K562 (cell line): ENCODE data around the gene ERBB4.

Experiments
- CTCF ChIP-seq, 3 experiments: IDR thresholded peaks in 2 of 3; conservative IDR thresholded peaks in 1 of 3; 2 replicates each; pipeline ENCODE4 v1.5.1; 2011 to 2012; ENCODE audit warnings: low read length in 3 of 3, mild to moderate bottlenecking in 3 of 3, control low read depth in 2 of 3, improper control_type of control experiment in 1 of 3, inconsistent platforms in 1 of 3, low read depth in 1 of 3, mixed read lengths in 1 of 3, moderate library complexity in 1 of 3; ENCODE audit not compliant: insufficient read depth in 2 of 3
- EP300 ChIP-seq: IDR thresholded peaks from 2 replicates; pipeline ENCODE4 v1.6.1; 2012; ENCODE audit warnings: low read length, improper control_type of control experiment
- EZH2 ChIP-seq: IDR thresholded peaks from 2 replicates; pipeline ENCODE4 v1.6.1; 2012; ENCODE audit warnings: low read depth, mild to moderate bottlenecking, inconsistent platforms, low read length, borderline replicate concordance
- GTF2B ChIP-seq: IDR thresholded peaks from 2 replicates; pipeline ENCODE4 v1.6.1; 2011; ENCODE audit not compliant: insufficient read length; ENCODE audit errors: extremely low read depth
- GTF3C2 ChIP-seq: IDR thresholded peaks from 3 replicates; pipeline ENCODE4 v1.6.1; 2011; ENCODE audit warnings: borderline replicate concordance, mild to moderate bottlenecking, moderate library complexity; ENCODE audit not compliant: insufficient read length; ENCODE audit errors: extremely low read depth
- HCFC1 ChIP-seq: IDR thresholded peaks from 2 replicates; pipeline ENCODE4 v1.6.1; 2012; ENCODE audit warnings: low read depth, low read length, improper control_type of control experiment
- HDAC2 ChIP-seq: fragments of 450-650 bp; IDR thresholded peaks from 2 replicates; pipeline ENCODE4 v1.6.1; 2016; ENCODE audit warnings: mild to moderate bottlenecking
- MBD2 ChIP-seq: sonication (generic); IDR thresholded peaks from 2 replicates; pipeline ENCODE4 v1.6.1; 2016; ENCODE audit warnings: low read depth, borderline replicate concordance
- NFRKB ChIP-seq: fragments of 450-650 bp; IDR thresholded peaks from 2 replicates; pipeline ENCODE4 v1.6.1; 2016; ENCODE audit warnings: low read depth
- POLR2A ChIP-seq: fragments of 450-650 bp; conservative IDR thresholded peaks from 2 replicates; pipeline ENCODE4 v1.6.1; 2016
- REST ChIP-seq, 2 experiments: fragments of 450-650 bp; formaldehyde crosslinking in 1 of 2; IDR thresholded peaks; 2 replicates each; pipeline versions ENCODE4 v1.4.0 to v1.6.1; 2014 to 2020; ENCODE audit warnings: mild to moderate bottlenecking in 2 of 2, borderline replicate concordance in 1 of 2, low read depth in 1 of 2
- SIX5 ChIP-seq, 2 experiments: IDR thresholded peaks; 2 replicates each; pipeline ENCODE4 v1.6.1; 2011; ENCODE audit warnings: low read length in 2 of 2, borderline replicate concordance in 1 of 2, low read depth in 1 of 2, mild to moderate bottlenecking in 1 of 2, moderate library complexity in 1 of 2; ENCODE audit not compliant: insufficient read depth in 1 of 2
- STAT6 ChIP-seq: sonication (generic); formaldehyde crosslinking; IDR thresholded peaks from 2 replicates; pipeline ENCODE4 v1.8.1; 2023; ENCODE audit warnings: mild to moderate bottlenecking, missing genetic modification reagents
- ZFX ChIP-seq: sonication (generic); formaldehyde crosslinking; IDR thresholded peaks from 2 replicates; pipeline ENCODE4 v1.8.0; 2022; ENCODE audit warnings: mild to moderate bottlenecking, missing genetic modification reagents, moderate library complexity

- TF ChIP-seq CTCF (IDR thresholded peaks at IDR 0.05 in 2 of 3, conservative IDR thresholded peaks at IDR 0.05 in 1 of 3; ENCODE audit: insufficient read depth in 2 of 3, low read depth in 1 of 3, low read length in 3 of 3), result no peak
- no peak for TF ChIP-seq MBD2
- TF ChIP-seq EP300, result no peak
- TF ChIP-seq GTF2B, result no peak
- TF ChIP-seq EZH2, result no peak
- no peak for TF ChIP-seq SIX5 (IDR thresholded peaks at IDR 0.05; ENCODE audit: borderline replicate concordance in 1 of 2, insufficient read depth in 1 of 2, low read depth in 1 of 2, low read length in 2 of 2)
- no peak for TF ChIP-seq STAT6
- no peak for TF ChIP-seq GTF3C2
- no peak for TF ChIP-seq HCFC1
- TF ChIP-seq REST (IDR thresholded peaks at IDR 0.05; ENCODE audit: borderline replicate concordance), result no peak
- TF ChIP-seq REST (CRISPR knock-in tag; IDR thresholded peaks at IDR 0.05; ENCODE audit: low read depth), result no peak
- TF ChIP-seq POLR2A, result no peak
- no peak for TF ChIP-seq HDAC2
- no peak for TF ChIP-seq ZFX
- TF ChIP-seq NFRKB, result no peak
These were observed 1189.6 kb downstream of the ERBB4 start for GRCh38 chr2:211349031-211349430.
